ENCODE results near the gene TMBIM6.
"Not testable (repeated sequence)": the region's sequence is repeated elsewhere in the genome, so short reads cannot be mapped to it uniquely, and the experiment has no call there.

Gene TMBIM6

GRCh38 chr12:49740930-49741881 is at the start of gene TMBIM6:
Gene TMBIM6, plus strand, starts transcription at chr12:49741557. Its CDS starts 10,937 bp downstream, at chr12:49752494.
- peak; percentile 97 for DNase-seq

- no peak for DNase-seq
These were observed 48.5 kb upstream of the TMBIM6 start for GRCh38 chr12:49692851-49693250.

GRCh38 chr12:49693931-49694444 is 47.4 kb upstream of the TMBIM6 start:
- no peak for DNase-seq

- DNase-seq = no peak
These were observed 44.6 kb upstream of the TMBIM6 start for GRCh38 chr12:49696723-49697122.

GRCh38 chr12:49697808-49698207 is 43.5 kb upstream of the TMBIM6 start:
- DNase-seq = no peak

GRCh38 chr12:49698619-49699545 is 42.5 kb upstream of the TMBIM6 start:
- DNase-seq = no peak

GRCh38 chr12:49702009-49702408 is 39.3 kb upstream of the TMBIM6 start:
- no peak for DNase-seq

GRCh38 chr12:49702676-49703215 is 38.6 kb upstream of the TMBIM6 start:
- DNase-seq = no peak

- no peak for DNase-seq
These were observed 37.7 kb upstream of the TMBIM6 start for GRCh38 chr12:49703647-49704137.

- no peak for DNase-seq
These were observed 35.8 kb upstream of the TMBIM6 start for GRCh38 chr12:49705479-49706134.

- no peak for DNase-seq
These were observed 34.8 kb upstream of the TMBIM6 start for GRCh38 chr12:49706351-49707127.

GRCh38 chr12:49707128-49707811 is 34.1 kb upstream of the TMBIM6 start, which contains the start of gene FMNL3:
Gene FMNL3, minus strand, starts transcription at chr12:49707405. Its CDS starts 225 bp downstream, at chr12:49707180.
- DNase-seq = peak; percentile 90

- DNase-seq = no peak
These were observed 33.6 kb upstream of the TMBIM6 start for GRCh38 chr12:49707812-49708147.

GRCh38 chr12:49708851-49709250 is 32.5 kb upstream of the TMBIM6 start:
- no peak for DNase-seq

GRCh38 chr12:49713952-49714351 is 27.4 kb upstream of the TMBIM6 start:
- not testable (repeated sequence) for DNase-seq

- DNase-seq = no peak
These were observed 24.8 kb upstream of the TMBIM6 start for GRCh38 chr12:49716553-49716952.

GRCh38 chr12:49717800-49718199 is 23.6 kb upstream of the TMBIM6 start:
- not testable (repeated sequence) for DNase-seq

GRCh38 chr12:49720214-49720613 is 21.1 kb upstream of the TMBIM6 start:
- DNase-seq = no peak

GRCh38 chr12:49721355-49721754 is 20.0 kb upstream of the TMBIM6 start:
- not testable (repeated sequence) for DNase-seq

GRCh38 chr12:49728446-49728845 is 12.9 kb upstream of the TMBIM6 start:
- no peak for DNase-seq

GRCh38 chr12:49730050-49730449 is 11.3 kb upstream of the TMBIM6 start:
- DNase-seq = no peak
